Measurements from ENCODE around the gene TMEM125.

DNA sequence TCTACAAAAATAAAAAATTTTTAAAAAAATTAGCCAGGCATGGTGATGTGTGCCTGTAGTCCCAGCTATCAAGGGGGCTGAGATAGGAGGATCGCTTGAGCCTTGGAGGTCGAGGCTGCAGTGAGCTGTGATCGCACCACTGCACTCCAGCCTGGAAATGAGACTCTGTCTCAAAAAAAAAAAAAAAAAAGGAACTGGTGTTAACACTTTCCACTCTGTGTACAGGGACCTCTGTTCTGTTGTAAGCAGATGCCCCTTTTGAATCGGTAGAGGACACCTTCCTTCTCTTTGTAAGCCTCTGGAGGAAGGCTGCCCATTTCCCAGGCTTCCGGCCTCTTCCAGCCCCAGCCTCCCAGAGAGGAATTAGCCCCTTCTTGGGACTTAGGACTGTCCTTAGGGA, 22.9 kb downstream of the TMEM125 start:
- TF ChIP-seq, protein P1, sequence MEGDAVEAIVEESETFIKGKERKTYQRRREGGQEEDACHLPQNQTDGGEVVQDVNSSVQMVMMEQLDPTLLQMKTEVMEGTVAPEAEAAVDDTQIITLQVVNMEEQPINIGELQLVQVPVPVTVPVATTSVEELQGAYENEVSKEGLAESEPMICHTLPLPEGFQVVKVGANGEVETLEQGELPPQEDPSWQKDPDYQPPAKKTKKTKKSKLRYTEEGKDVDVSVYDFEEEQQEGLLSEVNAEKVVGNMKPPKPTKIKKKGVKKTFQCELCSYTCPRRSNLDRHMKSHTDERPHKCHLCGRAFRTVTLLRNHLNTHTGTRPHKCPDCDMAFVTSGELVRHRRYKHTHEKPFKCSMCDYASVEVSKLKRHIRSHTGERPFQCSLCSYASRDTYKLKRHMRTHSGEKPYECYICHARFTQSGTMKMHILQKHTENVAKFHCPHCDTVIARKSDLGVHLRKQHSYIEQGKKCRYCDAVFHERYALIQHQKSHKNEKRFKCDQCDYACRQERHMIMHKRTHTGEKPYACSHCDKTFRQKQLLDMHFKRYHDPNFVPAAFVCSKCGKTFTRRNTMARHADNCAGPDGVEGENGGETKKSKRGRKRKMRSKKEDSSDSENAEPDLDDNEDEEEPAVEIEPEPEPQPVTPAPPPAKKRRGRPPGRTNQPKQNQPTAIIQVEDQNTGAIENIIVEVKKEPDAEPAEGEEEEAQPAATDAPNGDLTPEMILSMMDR (IDR thresholded peaks at IDR 0.05): no peak
- TF ChIP-seq EP300 (IDR thresholded peaks at IDR 0.05; ENCODE audit: borderline replicate concordance in 1 of 2, low read depth in 1 of 2, low read length in 1 of 2): no peak
- no peak for TF ChIP-seq NRF1 (IDR thresholded peaks at IDR 0.05; ENCODE audit: low read depth, low read length)
- TF ChIP-seq TAF1 (IDR thresholded peaks at IDR 0.05; ENCODE audit: borderline replicate concordance, low read depth, low read length): no peak
- no peak for TF ChIP-seq EZH2phosphoT487 (IDR thresholded peaks at IDR 0.05; ENCODE audit: borderline replicate concordance, low read depth)
- TF ChIP-seq SMC3 (IDR thresholded peaks at IDR 0.05; ENCODE audit: low read depth, low read length): no peak
- no peak for TF ChIP-seq RAD21 (IDR thresholded peaks at IDR 0.05; ENCODE audit: low read length)
- TF ChIP-seq, protein P2, sequence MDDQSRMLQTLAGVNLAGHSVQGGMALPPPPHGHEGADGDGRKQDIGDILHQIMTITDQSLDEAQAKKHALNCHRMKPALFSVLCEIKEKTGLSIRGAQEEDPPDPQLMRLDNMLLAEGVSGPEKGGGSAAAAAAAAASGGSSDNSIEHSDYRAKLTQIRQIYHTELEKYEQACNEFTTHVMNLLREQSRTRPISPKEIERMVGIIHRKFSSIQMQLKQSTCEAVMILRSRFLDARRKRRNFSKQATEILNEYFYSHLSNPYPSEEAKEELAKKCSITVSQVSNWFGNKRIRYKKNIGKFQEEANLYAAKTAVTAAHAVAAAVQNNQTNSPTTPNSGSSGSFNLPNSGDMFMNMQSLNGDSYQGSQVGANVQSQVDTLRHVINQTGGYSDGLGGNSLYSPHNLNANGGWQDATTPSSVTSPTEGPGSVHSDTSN (IDR thresholded peaks at IDR 0.05): no peak
- no peak for TF ChIP-seq POLR2AphosphoS5 (IDR thresholded peaks at IDR 0.05; ENCODE audit: low read depth, low read length)
- TF ChIP-seq, protein P3, sequence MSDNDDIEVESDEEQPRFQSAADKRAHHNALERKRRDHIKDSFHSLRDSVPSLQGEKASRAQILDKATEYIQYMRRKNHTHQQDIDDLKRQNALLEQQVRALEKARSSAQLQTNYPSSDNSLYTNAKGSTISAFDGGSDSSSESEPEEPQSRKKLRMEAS (IDR thresholded peaks at IDR 0.05; ENCODE audit: low read depth): no peak
- no peak for TF ChIP-seq FOXM1 (IDR thresholded peaks at IDR 0.05; ENCODE audit: low read depth)
- no peak for TF ChIP-seq SIN3A (IDR thresholded peaks at IDR 0.05; ENCODE audit: borderline replicate concordance, low read depth, low read length)
- no peak for TF ChIP-seq RXRA (IDR thresholded peaks at IDR 0.05; ENCODE audit: borderline replicate concordance, low read depth)
- TF ChIP-seq, protein P4, sequence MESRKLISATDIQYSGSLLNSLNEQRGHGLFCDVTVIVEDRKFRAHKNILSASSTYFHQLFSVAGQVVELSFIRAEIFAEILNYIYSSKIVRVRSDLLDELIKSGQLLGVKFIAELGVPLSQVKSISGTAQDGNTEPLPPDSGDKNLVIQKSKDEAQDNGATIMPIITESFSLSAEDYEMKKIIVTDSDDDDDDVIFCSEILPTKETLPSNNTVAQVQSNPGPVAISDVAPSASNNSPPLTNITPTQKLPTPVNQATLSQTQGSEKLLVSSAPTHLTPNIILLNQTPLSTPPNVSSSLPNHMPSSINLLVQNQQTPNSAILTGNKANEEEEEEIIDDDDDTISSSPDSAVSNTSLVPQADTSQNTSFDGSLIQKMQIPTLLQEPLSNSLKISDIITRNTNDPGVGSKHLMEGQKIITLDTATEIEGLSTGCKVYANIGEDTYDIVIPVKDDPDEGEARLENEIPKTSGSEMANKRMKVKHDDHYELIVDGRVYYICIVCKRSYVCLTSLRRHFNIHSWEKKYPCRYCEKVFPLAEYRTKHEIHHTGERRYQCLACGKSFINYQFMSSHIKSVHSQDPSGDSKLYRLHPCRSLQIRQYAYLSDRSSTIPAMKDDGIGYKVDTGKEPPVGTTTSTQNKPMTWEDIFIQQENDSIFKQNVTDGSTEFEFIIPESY (IDR thresholded peaks at IDR 0.05; ENCODE audit: borderline replicate concordance, low read depth): no peak

All from SK-N-SH (cell line).